ENCODE measurements around the gene SLC13A1.

Gene SLC13A1

GRCh38 chr7:123193235-123193634 is 6.5 kb downstream of the SLC13A1 start:
- Histone ChIP-seq H3K4me1 (ENCODE audit: control insufficient read depth, insufficient read depth, low read length) (no peaks in the 10 kb centered on the region), H3K9ac (ENCODE audit: low read length in 2 of 2) (no peak overlapping the region), H3K36me3 (ENCODE audit: control insufficient read depth in 2 of 2, insufficient read depth in 2 of 2, low read length in 2 of 2) (no peaks in the 10 kb centered on the region), H3K27ac (ENCODE audit: low read length) (no peak overlapping the region), H3K4me3 (ENCODE audit: low read length in 2 of 2) (no peak overlapping the region), H3K9me3 (ENCODE audit: control insufficient read depth in 2 of 2, low read length in 2 of 2) (no peaks in the 10 kb centered on the region), H3K27me3 (ENCODE audit: control insufficient read depth in 1 of 2, insufficient read depth in 2 of 2, low read length in 2 of 2) (no peaks in the 10 kb centered on the region)

DNA sequence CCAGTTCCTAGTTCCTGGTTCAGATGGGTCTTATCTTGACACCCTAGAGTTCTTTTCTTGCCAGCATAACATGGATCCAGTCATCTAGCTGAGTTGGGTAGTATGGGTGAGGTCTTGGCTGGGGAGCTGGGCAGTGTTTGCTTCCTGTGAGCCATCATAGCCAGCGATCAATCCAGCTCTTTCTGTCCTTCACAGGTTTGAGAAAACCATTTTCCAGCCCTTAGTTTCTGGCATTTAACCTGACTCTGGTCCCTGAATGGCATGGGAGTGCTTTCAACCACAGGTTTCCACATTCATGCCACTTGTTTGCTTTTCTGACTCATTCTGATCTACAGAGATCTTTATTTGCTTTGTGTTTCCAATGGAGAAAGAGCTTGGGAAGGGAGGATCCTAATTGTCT is 8.6 kb downstream of the SLC13A1 start:
- no peaks in the 10 kb centered on the region for H3K36me3 ChIP-seq (ENCODE audit: control insufficient read depth in 2 of 2, insufficient read depth in 2 of 2, low read length in 2 of 2)
- H3K27ac ChIP-seq (ENCODE audit: low read length) = no peak overlapping the region
- H3K4me1 ChIP-seq (ENCODE audit: control insufficient read depth, insufficient read depth, low read length) = no peaks in the 10 kb centered on the region
- H3K27me3 ChIP-seq (ENCODE audit: control insufficient read depth in 1 of 2, insufficient read depth in 2 of 2, low read length in 2 of 2) = no peaks in the 10 kb centered on the region
- H3K9me3 ChIP-seq (ENCODE audit: control insufficient read depth in 2 of 2, low read length in 2 of 2) = no peaks in the 10 kb centered on the region
- no peak overlapping the region for H3K4me3 ChIP-seq (ENCODE audit: low read length in 2 of 2)
- no peak overlapping the region for H3K9ac ChIP-seq (ENCODE audit: low read length in 2 of 2)

DNA sequence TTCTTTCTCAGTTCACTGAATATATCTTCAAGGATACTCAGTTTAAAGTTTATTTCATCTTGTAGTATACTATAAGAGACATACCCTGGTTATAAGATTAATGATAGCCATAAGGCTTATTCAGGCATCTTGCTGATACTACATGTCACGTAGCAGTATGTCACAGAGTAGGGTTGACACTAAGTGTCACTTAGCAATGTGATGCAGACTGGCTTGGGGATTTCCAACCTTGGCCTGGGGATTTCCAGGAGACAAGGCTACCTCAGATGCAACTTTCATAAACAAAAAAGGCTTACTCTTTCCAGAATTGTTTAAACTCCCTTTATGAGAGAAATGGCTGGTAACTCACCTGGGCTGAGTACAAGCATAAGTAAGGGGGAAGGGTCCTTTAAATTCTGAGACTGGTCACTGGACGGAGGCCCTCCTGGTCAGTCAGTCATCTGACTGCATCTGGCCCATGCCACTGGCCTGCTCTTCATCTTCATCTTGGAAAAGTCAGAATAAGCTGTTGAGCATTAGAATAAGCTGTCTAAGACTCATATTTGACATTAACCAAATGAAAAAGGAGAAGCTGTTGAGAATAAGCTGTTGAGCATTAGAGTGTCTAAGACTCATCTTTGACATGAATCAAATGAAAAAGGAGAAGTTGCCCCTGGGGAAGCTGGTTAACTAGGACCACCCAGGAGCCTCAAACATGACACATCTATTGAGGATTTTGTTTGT is 9.5 kb downstream of the SLC13A1 start:
- H3K9ac ChIP-seq (ENCODE audit: low read length in 2 of 2) = no peak overlapping the region
- H3K4me3 ChIP-seq (ENCODE audit: low read length in 2 of 2) = no peak overlapping the region
- no peaks in the 10 kb centered on the region for H3K36me3 ChIP-seq (ENCODE audit: control insufficient read depth in 2 of 2, insufficient read depth in 2 of 2, low read length in 2 of 2)
- H3K4me1 ChIP-seq (ENCODE audit: control insufficient read depth, insufficient read depth, low read length) = no peaks in the 10 kb centered on the region
- H3K9me3 ChIP-seq (ENCODE audit: control insufficient read depth in 2 of 2, low read length in 2 of 2) = no peaks in the 10 kb centered on the region
- no peak overlapping the region for H3K27ac ChIP-seq (ENCODE audit: low read length)
- H3K27me3 ChIP-seq (ENCODE audit: control insufficient read depth in 1 of 2, insufficient read depth in 2 of 2, low read length in 2 of 2) = no peaks in the 10 kb centered on the region

DNA sequence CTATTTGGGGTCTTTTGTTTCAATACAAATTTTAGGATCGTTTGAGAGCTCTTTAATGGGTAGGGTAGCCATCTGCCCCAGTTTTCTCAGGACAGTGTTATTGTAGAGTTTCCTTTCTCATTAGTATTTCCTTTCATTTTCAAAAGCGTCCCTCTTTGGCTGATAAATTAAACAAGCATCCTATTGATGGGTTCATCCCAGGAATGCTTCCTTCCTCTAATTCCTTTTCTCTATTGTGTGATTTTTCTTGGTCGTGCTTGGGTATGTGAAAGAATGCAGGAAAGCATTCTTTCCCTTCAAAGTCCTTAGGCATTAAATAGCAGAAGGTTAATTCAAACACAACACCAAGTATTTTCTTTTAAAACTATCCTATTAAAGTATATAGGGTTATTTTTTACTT is 14.0 kb downstream of the SLC13A1 start:
- no peaks in the 10 kb centered on the region for H3K9me3 ChIP-seq (ENCODE audit: control insufficient read depth in 2 of 2, low read length in 2 of 2)
- no peak overlapping the region for H3K4me3 ChIP-seq (ENCODE audit: low read length in 2 of 2)
- H3K36me3 ChIP-seq (ENCODE audit: control insufficient read depth in 2 of 2, insufficient read depth in 2 of 2, low read length in 2 of 2) = no peaks in the 10 kb centered on the region
- no peaks in the 10 kb centered on the region for H3K4me1 ChIP-seq (ENCODE audit: control insufficient read depth, insufficient read depth, low read length)
- no peak overlapping the region for H3K27ac ChIP-seq (ENCODE audit: low read length)
- H3K27me3 ChIP-seq (ENCODE audit: control insufficient read depth in 1 of 2, insufficient read depth in 2 of 2, low read length in 2 of 2) = no peaks in the 10 kb centered on the region
- no peak overlapping the region for H3K9ac ChIP-seq (ENCODE audit: low read length in 2 of 2)

- Histone ChIP-seq H3K36me3 (ENCODE audit: control insufficient read depth in 2 of 2, insufficient read depth in 2 of 2, low read length in 2 of 2) (no peaks in the 10 kb centered on the region), H3K4me3 (ENCODE audit: low read length in 2 of 2) (no peak overlapping the region), H3K9me3 (ENCODE audit: control insufficient read depth in 2 of 2, low read length in 2 of 2) (no peaks in the 10 kb centered on the region), H3K9ac (ENCODE audit: low read length in 2 of 2) (no peak overlapping the region), H3K27ac (ENCODE audit: low read length) (no peak overlapping the region), H3K4me1 (ENCODE audit: control insufficient read depth, insufficient read depth, low read length) (no peaks in the 10 kb centered on the region), H3K27me3 (ENCODE audit: control insufficient read depth in 1 of 2, insufficient read depth in 2 of 2, low read length in 2 of 2) (no peaks in the 10 kb centered on the region)
Measured at GRCh38 chr7:123184271-123184670, 15.5 kb downstream of the SLC13A1 start.

GRCh38 chr7:123183431-123183830 is 16.3 kb downstream of the SLC13A1 start:
- Histone ChIP-seq H3K4me1 (ENCODE audit: control insufficient read depth, insufficient read depth, low read length) (no peaks in the 10 kb centered on the region), H3K9ac (ENCODE audit: low read length in 2 of 2) (no peak overlapping the region), H3K4me3 (ENCODE audit: low read length in 2 of 2) (no peak overlapping the region), H3K27me3 (ENCODE audit: control insufficient read depth in 1 of 2, insufficient read depth in 2 of 2, low read length in 2 of 2) (no peaks in the 10 kb centered on the region), H3K36me3 (ENCODE audit: control insufficient read depth in 2 of 2, insufficient read depth in 2 of 2, low read length in 2 of 2) (no peaks in the 10 kb centered on the region), H3K27ac (ENCODE audit: low read length) (no peak overlapping the region), H3K9me3 (ENCODE audit: control insufficient read depth in 2 of 2, low read length in 2 of 2) (no peaks in the 10 kb centered on the region)

DNA sequence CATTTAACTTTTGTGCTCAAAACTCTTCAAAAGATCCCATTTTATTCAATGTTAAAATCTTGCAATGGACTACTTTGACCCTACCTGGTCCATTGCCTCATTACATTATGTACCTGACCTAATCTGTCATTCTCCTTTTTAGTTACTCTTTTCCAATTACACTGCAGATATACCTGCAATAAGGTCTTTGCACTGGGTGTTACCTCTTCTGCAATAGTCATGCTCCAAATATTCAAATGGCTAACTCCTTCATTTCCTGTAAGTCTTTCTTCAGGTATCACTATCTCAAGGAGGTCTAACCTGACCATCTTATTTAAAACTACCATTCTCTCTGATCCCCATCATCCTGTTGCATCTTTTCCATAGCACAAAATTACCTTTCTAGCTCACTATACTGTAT is 22.3 kb downstream of the SLC13A1 start:
- Histone ChIP-seq H3K9me3 (ENCODE audit: control insufficient read depth in 2 of 2, low read length in 2 of 2) (no peaks in the 10 kb centered on the region), H3K27me3 (ENCODE audit: control insufficient read depth in 1 of 2, insufficient read depth in 2 of 2, low read length in 2 of 2) (no peaks in the 10 kb centered on the region), H3K9ac (ENCODE audit: low read length in 2 of 2) (no peak overlapping the region), H3K36me3 (ENCODE audit: control insufficient read depth in 2 of 2, insufficient read depth in 2 of 2, low read length in 2 of 2) (no peaks in the 10 kb centered on the region), H3K27ac (ENCODE audit: low read length) (no peak overlapping the region), H3K4me1 (ENCODE audit: control insufficient read depth, insufficient read depth, low read length) (no peaks in the 10 kb centered on the region), H3K4me3 (ENCODE audit: low read length in 2 of 2) (no peak overlapping the region)

DNA sequence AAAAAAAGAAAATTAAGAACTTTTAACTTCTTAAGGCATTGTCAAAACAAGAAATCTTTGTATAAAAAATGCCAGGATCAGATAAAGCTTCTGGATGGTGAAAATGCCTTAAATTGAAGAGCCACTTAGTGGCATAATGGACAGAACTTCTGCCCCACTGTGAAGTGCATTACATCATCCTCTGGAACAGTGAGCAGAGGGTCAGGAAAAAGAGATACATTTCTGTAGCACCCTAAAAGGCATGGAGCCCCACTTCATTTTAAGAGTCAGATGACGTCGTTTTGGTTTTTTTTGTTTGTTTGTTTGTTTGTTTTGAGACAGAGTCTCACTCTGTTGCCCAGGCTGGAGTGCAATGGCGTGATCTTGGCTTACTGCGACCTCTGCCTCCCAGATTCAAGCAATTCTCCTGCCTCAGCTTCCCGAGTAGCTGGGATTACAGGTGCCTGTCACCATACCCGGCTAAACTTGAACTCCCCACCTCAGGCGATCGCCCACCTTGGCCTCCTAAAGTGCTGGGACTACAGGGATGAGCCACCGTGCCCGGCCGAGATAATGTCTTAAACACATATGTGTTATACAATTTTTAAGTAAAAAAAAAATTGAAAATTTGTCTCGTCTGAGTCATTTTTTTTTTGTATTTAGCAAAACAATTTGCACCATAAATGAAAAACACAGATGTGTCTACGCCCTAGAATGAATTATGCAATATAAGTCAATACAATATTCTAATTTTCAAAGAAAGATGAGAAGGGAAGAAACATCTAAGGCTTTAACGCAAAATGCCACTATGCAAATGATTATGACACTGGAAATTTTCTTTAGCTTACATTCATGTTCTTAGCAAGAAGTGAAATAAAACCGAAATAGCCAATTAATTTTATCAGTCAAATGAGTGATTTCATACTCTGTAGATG is 29.2 kb downstream of the SLC13A1 start:
- H3K9me3 ChIP-seq (ENCODE audit: control insufficient read depth in 2 of 2, low read length in 2 of 2) = no peaks in the 10 kb centered on the region
- no peaks in the 10 kb centered on the region for H3K27me3 ChIP-seq (ENCODE audit: control insufficient read depth in 1 of 2, insufficient read depth in 2 of 2, low read length in 2 of 2)
- no peak overlapping the region for H3K27ac ChIP-seq (ENCODE audit: low read length)
- no peaks in the 10 kb centered on the region for H3K4me1 ChIP-seq (ENCODE audit: control insufficient read depth, insufficient read depth, low read length)
- no peak overlapping the region for H3K4me3 ChIP-seq (ENCODE audit: low read length in 2 of 2)
- no peaks in the 10 kb centered on the region for H3K36me3 ChIP-seq (ENCODE audit: control insufficient read depth in 2 of 2, insufficient read depth in 2 of 2, low read length in 2 of 2)
- H3K9ac ChIP-seq (ENCODE audit: low read length in 2 of 2) = no peak overlapping the region

DNA sequence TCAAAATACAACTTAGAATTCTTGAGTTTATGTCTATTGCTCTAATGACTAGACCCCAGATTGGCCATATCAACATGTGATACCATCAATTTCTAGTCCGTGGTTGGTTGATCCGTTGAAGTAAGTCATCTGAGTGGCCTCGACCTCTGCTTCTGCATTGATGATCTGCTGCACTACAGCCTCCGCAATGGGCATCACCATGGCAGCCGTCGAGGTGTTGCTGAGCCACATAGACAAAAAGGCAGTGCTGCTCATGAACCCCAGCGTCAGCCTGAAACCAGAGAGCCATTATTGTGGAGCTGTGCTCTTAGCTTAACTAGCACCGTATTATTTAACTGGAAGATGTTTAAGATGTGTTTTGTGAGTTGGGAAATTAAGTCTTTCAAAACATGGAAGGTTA is 30.7 kb downstream of the SLC13A1 start:
- no peaks in the 10 kb centered on the region for H3K36me3 ChIP-seq (ENCODE audit: control insufficient read depth in 2 of 2, insufficient read depth in 2 of 2, low read length in 2 of 2)
- no peaks in the 10 kb centered on the region for H3K27me3 ChIP-seq (ENCODE audit: control insufficient read depth in 1 of 2, insufficient read depth in 2 of 2, low read length in 2 of 2)
- H3K4me1 ChIP-seq (ENCODE audit: control insufficient read depth, insufficient read depth, low read length) = no peaks in the 10 kb centered on the region
- H3K27ac ChIP-seq (ENCODE audit: low read length) = no peak overlapping the region
- no peak overlapping the region for H3K4me3 ChIP-seq (ENCODE audit: low read length in 2 of 2)
- no peak overlapping the region for H3K9ac ChIP-seq (ENCODE audit: low read length in 2 of 2)
- no peaks in the 10 kb centered on the region for H3K9me3 ChIP-seq (ENCODE audit: control insufficient read depth in 2 of 2, low read length in 2 of 2)

DNA sequence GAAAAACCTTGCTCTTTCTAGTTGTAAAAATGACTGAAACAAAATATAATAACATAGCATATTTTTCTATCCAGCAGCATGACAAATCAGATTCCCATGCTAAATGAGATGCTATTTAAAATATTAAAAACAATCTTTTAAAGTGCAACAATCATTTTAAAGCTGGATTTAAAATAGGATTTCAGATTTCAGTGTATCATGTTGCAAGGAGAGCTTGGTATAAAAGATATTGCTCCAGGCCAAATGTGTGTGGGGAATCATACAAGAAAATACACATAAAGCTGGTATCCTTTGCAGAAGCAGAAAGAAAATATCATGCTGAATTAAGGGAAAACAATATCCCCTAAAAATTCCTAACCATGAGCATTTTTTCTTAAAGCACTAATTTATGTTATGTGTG is 42.2 kb downstream of the SLC13A1 start:
- H3K9me3 ChIP-seq (ENCODE audit: control insufficient read depth in 2 of 2, low read length in 2 of 2) = no peaks in the 10 kb centered on the region
- H3K27ac ChIP-seq (ENCODE audit: low read length) = no peak overlapping the region
- no peaks in the 10 kb centered on the region for H3K4me1 ChIP-seq (ENCODE audit: control insufficient read depth, insufficient read depth, low read length)
- no peaks in the 10 kb centered on the region for H3K27me3 ChIP-seq (ENCODE audit: control insufficient read depth in 1 of 2, insufficient read depth in 2 of 2, low read length in 2 of 2)
- H3K36me3 ChIP-seq (ENCODE audit: control insufficient read depth in 2 of 2, insufficient read depth in 2 of 2, low read length in 2 of 2) = no peaks in the 10 kb centered on the region
- H3K4me3 ChIP-seq (ENCODE audit: low read length in 2 of 2) = no peak overlapping the region
- H3K9ac ChIP-seq (ENCODE audit: low read length in 2 of 2) = no peak overlapping the region

DNA sequence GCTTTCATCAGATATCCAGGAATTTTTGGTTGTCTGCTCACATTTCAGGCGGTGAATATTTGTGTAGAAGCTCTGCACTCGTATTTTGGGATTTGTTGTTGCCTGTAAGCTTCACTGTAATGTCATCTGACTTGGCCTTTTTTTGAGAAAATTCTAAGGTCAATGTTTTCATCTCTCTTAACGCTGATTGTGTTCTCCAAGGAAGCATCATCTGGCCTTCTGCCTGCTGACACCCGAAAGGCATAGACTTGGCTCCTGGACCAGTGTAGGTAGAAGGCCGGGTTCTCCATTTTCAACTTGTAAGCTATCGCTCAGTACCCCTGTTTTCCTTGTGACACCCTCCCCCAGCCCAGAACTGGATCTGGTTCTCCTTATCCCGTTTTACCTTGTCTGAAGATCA is 44.2 kb downstream of the SLC13A1 start:
- H3K27me3 ChIP-seq (ENCODE audit: control insufficient read depth in 1 of 2, insufficient read depth in 2 of 2, low read length in 2 of 2) = no peaks in the 10 kb centered on the region
- H3K4me1 ChIP-seq (ENCODE audit: control insufficient read depth, insufficient read depth, low read length) = no peaks in the 10 kb centered on the region
- H3K9ac ChIP-seq (ENCODE audit: low read length in 2 of 2) = no peak overlapping the region
- H3K27ac ChIP-seq (ENCODE audit: low read length) = no peak overlapping the region
- H3K36me3 ChIP-seq (ENCODE audit: control insufficient read depth in 2 of 2, insufficient read depth in 2 of 2, low read length in 2 of 2) = no peaks in the 10 kb centered on the region
- H3K9me3 ChIP-seq (ENCODE audit: control insufficient read depth in 2 of 2, low read length in 2 of 2) = no peaks in the 10 kb centered on the region
- no peak overlapping the region for H3K4me3 ChIP-seq (ENCODE audit: low read length in 2 of 2)

Data from stomach smooth muscle (tissue), 2 donors.